IPS-NIHi7 (cell line): Measurements from ENCODE around the gene RASAL3.
"Not testable (repeated sequence)": the region's sequence is repeated elsewhere in the genome, so short reads cannot be mapped to it uniquely, and the experiment has no call there.

ENCODE experiments used
- DNase-seq: peaks from one replicate; pipeline ENCODE4 v3.0.0; 2012; ENCODE audit warnings: mixed read lengths; ENCODE audit errors: extremely low spot score

RASAL3 gene

DNA sequence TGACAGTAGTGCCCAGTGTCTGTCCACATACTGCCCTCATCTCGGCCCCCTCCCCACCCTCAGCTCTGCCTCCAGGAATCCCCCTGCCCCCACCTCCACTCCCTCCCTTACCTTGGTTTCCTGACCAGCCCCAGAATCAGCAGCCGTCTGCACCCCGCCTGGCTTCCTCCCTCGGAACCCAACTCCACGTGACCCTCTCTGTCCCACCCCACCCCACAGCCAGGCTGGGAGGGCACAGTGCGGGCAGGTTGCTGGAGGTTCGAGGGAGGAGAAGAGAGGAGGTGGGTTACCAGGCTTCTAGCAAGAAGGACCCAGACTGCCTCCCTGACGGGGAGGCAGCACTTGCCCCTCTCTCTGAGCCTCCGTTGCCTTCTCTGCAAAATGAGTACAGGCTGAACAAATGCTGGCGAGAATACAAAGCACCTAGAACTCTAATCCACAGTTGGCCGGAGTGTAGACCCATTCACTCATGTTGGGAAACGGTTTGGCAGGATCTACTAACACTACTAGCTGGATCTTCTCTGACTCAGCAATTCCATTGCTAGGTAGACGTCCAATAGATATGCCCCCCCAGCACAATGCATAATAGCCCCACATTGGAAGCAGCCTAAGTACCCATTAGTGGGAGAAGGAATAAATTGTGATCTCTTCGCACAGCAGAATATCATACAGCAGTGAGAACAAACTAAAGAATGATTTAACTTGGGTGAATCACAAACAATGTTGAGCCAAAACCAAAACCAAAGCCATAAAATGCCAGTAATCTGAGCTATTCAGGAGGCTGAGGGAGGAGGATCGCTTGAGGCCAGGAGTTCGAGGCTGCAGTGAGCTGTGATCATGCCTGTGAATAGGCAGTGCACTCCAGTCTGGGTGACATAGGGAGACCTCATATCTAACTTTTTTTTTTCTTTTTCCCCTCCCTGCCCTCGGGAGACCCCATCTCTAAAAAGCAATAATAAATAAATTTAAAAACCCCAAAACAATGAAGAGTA is at the start of gene RASAL3:
Gene RASAL3, minus strand, starts transcription at position 151 of the 992 bp plus-strand sequence. CDS start 186 bp downstream, outside the sequence.
- DNase-seq: no peak

DNA sequence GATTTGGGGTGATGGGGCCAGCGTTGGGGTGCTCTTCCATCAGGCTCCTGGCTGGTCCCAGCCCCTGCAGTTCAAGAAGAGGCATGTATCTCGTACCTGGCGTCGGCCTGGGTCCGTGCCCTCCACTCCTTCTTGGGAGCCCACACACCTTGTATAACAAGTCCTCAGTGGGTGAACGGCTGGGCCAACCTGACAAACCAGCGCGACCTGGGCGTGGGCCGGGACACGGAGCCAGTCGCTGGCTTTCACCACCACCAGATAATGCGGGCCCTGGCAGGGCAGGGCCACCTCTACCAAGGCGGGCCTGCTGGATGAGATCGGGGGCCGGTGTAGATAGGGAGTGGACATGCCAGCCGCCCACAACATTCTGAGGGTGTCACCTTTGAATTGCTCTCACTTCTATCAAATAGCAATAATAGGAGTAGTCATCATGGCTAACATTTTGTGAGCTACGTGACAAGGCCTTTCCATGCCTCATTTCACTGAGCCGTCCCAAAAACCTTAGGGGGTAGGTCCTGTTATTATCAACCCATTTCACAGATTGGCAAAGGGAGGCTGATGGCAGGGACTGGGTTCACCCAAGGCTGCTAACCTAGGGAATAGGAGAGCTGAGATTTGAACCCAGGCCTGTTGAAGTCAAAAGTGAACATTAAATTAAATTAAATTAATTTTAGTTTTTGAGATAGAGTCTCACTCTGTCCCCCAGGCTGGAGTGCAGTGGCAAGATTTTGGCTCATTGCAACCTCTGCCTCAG is 47.5 kb upstream of the RASAL3 start:
- no peak for DNase-seq

DNA sequence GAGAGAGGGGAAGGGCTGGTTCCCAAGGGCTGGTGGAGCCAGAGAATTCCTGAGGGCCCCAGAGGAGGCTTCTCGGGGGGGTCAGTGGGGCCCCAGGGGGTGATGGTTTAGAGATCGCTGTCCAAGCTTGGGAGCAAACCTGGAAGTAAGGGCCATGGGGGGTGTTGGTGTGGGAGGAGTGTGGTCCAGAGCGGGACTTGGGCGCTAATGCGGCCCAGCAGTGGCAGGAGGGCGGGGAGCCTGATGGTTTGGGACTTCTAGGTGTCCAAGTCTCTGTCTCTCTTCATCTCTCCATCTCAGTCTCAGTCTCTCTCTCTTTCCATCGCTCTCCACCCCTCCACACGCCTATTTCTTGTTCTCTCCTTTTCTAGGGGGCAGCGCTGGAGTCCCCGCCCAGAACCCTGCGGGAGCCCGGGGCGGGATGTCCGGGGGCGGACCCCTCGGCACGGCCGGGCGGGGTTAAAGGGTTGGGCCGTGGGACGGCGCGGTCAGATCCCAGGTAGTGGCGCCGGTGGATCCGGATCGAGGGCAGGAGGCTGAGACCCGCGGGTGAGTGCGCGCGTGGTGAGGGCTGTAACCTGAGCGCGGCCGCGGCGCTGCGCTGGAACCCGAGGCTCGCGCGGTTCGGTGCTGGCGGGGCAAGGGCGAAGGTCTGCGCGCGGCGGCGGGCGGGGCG is 43.8 kb upstream of the RASAL3 start, which contains the start of gene CYP4F22:
Gene CYP4F22, plus strand, starts transcription at position 491 of the 676 bp plus-strand sequence. CDS start 16,812 bp downstream, outside the sequence.
- DNase-seq: no peak

DNA sequence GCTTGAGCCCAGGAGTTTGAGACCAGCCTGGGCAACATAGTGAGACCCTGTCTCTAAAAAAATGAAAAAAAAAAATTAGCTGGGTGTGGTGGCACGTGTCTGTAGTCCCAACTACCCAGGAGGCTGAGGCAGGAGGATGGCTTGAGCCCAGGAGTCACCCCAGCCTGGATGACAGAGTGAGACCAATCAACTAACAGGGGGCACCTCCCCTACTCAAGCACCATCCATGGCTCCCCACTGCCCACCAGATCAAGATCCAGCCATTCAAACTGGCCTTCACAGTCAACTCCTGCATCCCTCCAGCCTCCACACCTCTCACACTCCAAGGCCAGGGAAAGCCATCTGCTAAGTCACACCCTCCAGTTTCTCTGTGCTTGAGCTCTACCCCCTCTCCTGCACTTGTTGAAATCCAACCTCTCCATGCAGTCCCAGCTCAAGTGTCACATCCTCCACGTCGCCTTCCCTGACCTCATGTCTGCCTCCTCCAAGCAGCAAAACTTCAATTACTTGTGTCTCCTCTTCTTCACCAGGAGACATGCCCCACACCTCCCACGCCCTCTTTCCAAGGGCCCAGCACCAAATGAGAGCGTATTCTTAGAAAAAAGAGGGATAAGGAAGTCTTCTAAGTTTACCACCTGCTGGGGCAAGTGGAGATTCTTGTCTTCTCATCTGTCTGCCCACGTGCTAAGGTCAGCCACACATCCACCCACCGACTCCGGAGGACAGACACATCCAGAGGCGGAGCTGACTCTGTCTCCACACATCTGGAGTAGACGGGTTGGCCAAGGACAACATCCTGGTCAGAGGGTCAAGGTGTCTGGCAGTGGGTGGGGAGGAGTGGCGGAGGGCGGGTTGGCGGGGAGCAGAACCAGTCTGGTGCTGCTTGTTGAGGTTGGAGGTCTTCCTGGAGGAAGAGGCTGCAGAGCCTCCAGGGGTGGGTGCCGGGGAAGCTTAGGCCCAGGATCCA is 43.0 kb upstream of the RASAL3 start:
- no peak for DNase-seq

DNA sequence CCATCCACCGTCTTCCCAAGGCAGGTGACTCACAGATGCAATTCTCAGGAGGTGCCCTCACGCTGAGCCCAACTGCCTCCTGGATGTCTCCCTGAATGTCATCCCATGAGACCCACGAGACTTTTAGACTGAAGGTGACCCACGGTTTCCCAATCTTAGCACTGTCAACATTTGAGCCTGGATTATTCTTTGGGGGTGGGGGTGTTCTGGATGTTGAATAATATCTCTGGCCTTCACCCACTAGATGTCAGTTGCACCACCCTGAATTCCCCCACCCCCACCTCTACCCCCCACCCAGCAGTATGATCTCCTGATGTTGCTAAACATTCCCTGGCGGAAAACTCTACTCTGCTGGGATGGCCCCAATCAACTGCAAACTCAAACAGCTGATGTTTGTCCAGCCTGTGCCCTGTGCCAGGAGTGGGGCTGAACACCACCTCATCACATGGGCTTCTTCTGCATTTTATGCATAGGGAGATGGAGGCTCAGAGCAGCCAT is 41.8 kb upstream of the RASAL3 start:
- DNase-seq: no peak

DNA sequence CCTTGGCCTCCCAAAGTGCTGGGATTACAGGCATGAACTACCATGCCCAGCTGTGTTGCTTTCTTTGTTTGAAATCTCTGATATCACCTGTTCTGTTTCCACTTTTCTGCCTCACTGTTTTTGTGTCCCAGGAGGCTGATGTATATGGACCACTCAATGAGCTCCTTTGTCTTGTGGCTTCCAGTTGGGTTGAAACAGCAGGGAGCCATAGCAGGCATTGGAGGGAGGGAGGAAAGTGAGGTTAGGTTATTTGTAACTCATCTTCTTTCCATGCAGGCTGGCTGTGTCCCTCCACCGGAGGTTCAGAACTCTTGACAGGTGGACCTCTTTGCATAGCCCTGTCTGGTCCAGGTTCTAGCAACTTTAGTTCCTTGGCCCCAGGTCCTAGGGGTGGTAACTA is 37.9 kb upstream of the RASAL3 start:
- DNase-seq: no peak

DNA sequence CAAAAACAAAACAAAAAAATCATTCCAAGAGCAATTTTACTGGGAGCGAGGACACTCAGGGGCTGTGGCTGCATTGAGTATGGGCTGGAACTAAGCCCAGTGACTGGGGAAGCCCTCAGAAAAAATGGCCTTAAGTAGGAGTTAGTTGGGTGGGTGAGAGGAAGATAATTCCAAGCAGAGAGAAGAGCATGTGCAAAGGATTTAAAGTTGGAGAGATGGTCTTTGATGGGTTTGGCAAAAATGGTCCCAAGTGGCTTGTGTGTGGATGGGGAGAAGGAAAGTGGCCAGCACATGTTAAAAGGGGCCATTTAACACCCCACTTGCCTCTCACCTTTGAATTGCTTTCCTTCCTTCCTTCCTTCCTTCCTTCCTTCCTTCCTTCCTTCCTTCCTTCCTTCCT is 37.3 kb upstream of the RASAL3 start:
- no peak for DNase-seq

DNA sequence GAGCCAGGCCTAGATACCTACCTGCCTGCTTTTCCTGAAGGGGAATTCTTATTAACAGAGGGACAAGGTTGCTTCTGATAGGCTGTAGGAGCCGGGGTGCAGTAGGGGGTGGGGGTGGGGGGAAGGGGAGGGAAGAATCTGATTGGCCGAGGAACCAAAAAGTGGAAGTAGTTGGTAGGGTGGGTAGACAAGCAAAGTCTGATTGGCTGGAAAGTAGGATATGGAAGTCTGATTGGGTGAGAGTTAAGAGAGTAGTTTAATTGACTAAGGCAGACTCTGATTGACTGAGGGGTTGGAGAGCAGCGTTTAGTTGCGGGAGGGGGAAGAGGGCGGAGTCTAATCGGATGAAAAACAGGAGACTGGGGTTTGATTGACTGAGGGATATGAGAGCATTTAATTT is 34.6 kb upstream of the RASAL3 start:
- no peak for DNase-seq

DNA sequence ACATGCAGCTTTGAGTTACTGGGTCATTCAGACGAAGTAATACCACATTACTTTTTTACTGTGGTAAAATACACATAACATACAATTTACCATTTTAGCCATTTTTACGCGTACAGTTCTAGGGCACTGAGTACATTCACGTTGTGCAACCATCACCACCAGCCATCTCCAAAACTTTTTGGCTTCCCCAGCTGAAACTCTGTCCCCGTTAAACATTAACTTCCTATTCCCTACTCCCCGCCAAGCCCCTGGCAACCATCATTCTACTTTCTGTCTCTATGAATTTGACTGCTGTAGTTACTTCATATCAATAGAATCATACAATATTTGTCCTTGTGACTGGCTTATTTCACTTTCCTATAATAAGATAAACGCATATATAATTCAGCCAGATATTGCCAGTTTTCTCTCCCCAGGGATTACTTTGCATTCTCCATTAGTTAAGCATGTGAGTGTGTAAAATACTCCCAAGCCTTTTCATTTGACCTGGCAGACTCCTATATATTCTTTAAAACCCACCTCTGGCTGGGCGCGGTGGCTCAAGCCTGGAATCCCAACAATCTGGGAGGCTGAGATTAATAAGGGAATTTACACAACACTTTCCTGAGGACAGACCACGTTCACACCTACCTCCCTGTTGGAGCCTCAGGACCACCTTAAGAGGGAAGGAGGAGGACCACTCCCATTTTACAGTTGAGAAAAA is 34.0 kb upstream of the RASAL3 start:
- no peak for DNase-seq

DNA sequence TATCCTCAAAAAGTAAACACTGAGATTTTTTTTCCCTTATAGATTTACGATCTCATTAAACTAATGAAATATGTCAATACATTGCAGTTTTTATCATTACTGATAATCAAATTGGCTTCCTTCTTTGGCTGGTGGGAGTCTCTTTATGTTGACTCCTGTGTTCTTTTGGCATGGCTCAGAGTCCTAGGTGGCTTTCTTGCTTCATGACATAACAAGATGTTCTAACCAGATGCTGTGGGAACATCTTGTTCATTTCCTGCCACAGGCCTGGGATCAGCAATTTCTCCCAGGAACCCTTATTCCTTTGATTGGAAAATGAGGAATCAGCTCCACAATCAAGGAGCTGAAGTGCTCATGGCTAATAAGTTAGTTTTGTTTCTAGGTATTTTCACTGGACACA is 30.8 kb upstream of the RASAL3 start:
- no peak for DNase-seq

DNA sequence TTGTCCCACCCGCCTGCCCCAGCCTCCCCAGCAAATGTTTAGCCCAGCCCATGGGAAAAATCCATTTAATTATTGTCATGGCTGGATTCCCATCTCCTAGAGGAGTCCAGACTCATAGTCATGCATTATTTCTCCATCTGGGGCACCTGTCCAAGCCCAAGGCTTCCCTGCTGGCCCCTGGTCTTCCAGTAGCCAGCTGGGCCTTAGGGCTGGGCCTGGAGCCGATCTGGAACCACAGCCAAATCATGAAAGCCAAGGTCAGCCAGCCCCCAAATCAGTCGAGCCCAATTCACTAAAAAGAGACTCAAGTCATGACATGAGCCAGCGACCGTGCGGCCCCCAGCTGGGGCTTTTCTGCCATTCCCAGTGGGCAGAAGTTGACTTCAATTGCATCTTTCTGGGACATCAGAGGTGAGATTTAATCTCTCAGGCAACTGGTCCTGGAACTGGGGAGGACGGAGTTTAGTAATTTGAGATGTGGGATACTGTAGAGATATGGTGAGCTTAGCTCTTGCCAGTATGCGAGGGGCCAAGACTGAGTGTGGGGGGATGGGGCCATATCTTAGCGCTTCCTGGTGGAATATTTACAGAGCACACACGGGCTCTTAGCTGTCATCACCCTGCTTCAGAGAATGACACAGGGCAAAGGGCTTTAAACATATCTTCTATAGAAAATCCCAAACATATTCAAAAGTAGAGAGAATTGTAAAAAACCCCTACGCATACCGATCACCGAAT is 24.3 kb upstream of the RASAL3 start:
- no peak for DNase-seq

DNA sequence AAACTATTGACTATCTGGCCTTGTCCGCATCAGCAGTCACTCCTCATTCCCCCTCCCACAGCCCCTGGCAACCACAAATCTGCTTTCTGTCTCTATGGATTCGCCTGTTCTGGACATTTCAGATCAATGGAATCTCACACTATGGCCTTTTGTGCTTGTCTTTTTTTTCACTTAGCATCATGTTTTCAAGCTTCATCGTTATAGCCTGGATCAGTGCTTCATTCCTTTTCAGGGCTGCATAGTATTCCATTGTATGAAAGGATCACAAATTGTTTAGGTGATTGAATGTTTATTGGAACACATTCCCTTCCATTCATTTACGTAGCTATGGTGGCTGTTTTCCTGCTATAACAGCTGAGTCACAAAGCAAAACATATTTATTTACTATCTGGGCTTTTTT is 22.7 kb upstream of the RASAL3 start:
- no peak for DNase-seq

DNA sequence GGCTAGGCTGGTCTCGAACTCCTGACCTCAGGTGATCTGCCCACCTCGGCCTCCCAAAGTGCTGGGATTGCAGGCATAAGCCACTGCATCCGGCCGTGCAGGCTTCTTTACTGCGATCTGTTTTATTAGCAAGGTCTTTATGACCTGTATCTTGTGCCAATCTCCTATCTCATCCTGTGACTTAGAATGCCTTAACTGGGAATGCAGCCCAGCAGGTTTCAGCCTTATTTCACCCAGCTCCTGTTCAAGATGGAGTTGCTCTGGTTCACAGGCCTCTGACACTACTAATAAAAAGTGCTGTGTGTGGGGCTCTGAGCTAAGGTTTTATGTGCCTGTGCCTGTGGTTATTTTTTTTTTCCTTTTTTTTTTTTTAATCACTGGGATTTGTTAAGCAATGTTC is 21.4 kb upstream of the RASAL3 start:
- not testable (repeated sequence) for DNase-seq

DNA sequence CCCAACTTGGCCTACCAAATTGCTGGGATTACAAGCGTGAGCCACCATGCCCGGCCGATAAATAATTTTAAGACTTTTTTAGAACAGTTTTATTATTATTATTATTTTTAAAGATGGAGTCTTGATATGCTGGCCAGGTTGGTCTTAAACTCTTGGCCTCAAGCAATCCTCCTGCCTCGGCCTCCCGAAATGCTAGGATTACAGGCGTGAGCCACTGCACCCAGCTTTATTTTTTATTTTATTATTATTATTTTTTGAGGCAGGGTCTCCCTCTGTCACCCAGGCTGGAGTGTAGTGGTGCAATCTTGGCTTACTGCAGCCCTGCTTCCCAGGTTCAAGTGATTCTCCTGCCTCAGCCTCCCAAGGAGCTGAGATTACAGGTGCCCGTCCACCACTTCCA is 16.7 kb upstream of the RASAL3 start:
- not testable (repeated sequence) for DNase-seq

DNA sequence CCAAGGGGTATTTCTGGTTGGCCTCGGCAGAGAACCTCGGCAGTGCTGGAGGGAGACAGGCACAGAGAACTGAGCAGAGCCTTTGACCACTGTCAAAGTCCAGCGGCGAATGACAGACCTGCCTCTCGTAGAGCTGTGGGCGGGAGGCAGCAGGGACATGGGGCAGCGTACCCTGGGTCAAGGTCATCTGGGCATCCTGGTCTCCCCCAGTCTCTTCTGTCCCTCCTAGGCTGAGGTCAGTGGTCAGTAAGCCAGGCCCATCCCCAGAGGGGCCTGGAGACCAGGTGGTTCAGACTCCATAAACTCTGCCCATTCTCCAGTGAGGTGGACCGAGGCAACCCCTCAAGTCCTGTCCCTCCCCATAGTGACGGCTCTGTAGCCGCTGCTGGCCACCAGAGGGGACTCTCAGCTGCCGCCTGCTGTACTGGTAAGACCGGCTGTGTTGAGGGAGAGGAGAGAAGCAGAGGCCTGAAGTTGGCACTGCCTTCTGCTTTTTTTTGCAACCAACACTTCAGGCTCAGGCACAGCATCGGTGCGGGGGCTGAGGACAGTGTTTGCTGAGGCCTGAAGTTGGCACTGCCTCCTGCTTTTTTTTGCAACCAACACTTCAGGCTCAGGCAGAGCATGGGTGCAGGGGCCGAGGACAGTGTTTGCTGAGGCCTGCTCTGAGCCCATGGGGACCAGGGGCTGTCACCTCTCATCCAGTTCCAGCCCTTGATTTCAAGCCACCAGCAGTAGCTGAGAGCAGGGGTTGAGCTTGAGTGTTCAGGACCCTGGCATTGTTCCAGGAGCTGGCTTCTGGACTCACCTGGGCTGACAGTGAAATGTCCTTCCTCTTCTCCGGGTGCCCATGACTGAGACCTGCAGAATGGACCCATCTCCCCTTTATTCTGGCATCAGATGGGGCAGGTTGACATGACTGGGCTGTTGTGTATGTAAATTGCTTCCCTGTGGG is 15.3 kb upstream of the RASAL3 start, which contains the start of gene PGLYRP2:
Gene PGLYRP2, minus strand, starts transcription at position 111 of the 955 bp plus-strand sequence. CDS start 130 bp downstream, outside the sequence.
- DNase-seq: no peak

DNA sequence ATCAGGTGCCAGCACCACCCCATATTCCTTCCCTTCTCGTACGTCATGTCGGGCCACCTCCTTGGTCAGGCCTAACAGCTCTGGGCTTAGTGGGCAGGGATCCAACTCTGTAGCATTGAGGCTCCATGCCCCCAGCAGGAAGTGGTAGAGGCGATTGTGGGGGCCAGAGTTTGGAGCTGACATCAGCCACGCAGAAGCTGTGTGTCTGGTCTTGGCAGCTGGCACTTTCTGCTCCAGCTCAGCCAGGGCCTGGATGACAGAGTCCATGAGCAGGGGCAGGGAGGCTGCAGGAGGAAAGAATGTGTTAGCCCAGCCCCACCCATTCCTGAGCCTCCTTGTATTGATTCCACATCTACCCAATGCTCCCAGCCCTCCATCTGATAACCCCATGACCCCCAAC is 12.0 kb upstream of the RASAL3 start:
- no peak for DNase-seq

DNA sequence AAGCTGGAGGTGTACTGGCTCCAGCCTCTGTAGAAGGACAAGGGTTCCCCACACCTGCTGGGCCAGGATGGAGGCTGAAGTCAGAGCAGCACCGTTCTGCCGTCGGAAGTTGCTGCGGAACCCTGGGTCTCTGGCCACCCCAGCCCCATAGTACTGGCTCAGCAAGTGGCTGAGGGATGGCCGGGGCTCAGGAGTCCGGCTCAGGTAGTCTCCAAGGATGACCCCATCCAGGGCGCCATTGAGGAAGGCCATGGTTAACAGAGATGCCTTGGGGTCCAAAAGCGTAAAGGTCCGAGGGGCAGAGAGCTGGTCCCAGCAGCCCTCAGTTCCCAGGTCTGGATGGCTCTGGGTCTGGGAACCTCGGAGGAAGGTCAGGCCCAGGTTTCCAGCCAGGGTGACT is 11.3 kb upstream of the RASAL3 start:
- no peak for DNase-seq

DNA sequence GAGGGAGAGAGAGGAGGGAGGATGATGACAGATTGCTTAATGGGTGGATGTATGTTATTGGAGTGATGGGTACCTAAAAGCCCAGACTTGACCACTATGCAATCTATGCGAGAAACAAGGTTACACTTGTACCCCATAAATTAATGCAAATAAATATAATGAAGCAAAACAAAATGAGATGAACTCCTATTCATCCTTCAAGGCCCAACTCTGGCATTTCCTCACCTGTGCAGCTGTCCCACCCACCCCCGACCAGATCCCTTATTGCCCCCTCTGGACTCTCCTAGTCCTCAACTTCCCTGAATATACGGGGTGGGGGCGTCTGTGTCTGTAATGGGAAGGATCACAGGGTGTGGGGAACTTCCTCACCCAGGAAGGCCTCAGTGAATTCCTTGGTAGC is 10.8 kb upstream of the RASAL3 start:
- DNase-seq: no peak
